Sciatic nerve (tissue), 2 donors: Measurements from ENCODE around the gene KLHL29. TPM values are rescaled to one million over a fixed set of nuclear protein-coding genes. Genes with fewer than 3 reads are reported as not detected.
"Not testable (repeated sequence)": the region's sequence is repeated elsewhere in the genome, so short reads cannot be mapped to it uniquely, and the experiment has no call there.

Experiments
- ATAC-seq: fragments of 200-7000 bp; cut with Tn5 transposase; one replicate; pipeline ENCODE4 v1.9.1; 2020; ENCODE audit warnings: mild to moderate bottlenecking, moderate library complexity
- DNase-seq: peaks from one replicate; pipeline ENCODE4 v3.0.0-alpha.2; 2020; ENCODE audit warnings: low spot score
- intact Hi-C: fragments of 100-400 bp; cut with DNase I; formaldehyde crosslinking; loops from one replicate; pipeline ENCODE4 v1.14.2; 2022
- total RNA-seq: library from RNA; stranded (reverse); fragmentation: NEBNext Ultra II Directional; extraction: Animal tissue kit (Norgen Biotek cat#: 25700); gene quantifications from one replicate; pipeline ENCODE4 v1.2.1, GENCODE V29; 2021
- donor health status: DM: no; HTN: no; CAD: no.
- donor health status: DM: no; HTN: no; CAD: no.

The KLHL29 gene
- total RNA-seq, 1 donor from 2014 or later: 31.7 TPM

- intact Hi-C loops: no loop called here
- DNase-seq: no peak
Measured at GRCh38 chr2:23388756-23389514, 4.0 kb downstream of the KLHL29 start.

GRCh38 chr2:23390152-23390551 lies 5.2 kb downstream of the KLHL29 start:
- DNase-seq (no peak), ATAC-seq (no peak)
- intact Hi-C loops: no loop called here

More at GRCh38 chr2:23388756-23389514, 4.0 kb downstream of the KLHL29 start:
- no peak for ATAC-seq

- intact Hi-C loops, DNase-seq, ATAC-seq: not testable (repeated sequence)
Measured at GRCh38 chr2:23391237-23391736, 6.3 kb downstream of the KLHL29 start.

GRCh38 chr2:23393722-23394121 lies 8.7 kb downstream of the KLHL29 start:
- intact Hi-C loops: no loop called here
- DNase-seq: no peak
- peak; percentile 73 for ATAC-seq

- intact Hi-C loops: no loop called here
- DNase-seq (no peak), ATAC-seq (no peak)
Measured at GRCh38 chr2:23394700-23395099, 9.7 kb downstream of the KLHL29 start.

- DNase-seq (no peak), ATAC-seq (peak; percentile 34)
- intact Hi-C loops: no loop called here
Measured at GRCh38 chr2:23397478-23397877, 12.5 kb downstream of the KLHL29 start.

GRCh38 chr2:23399674-23400261 lies 14.8 kb downstream of the KLHL29 start:
- no peak for ATAC-seq
- intact Hi-C loops: no loop called here
- no peak for DNase-seq

- ATAC-seq (no peak), DNase-seq (no peak)
- intact Hi-C loops: no loop called here
Measured at GRCh38 chr2:23400703-23401102, 15.7 kb downstream of the KLHL29 start.

- ATAC-seq: no peak
- intact Hi-C loops: no loop called here
- no peak for DNase-seq
Measured at GRCh38 chr2:23401427-23402204, 16.6 kb downstream of the KLHL29 start.

GRCh38 chr2:23402205-23402740 lies 17.3 kb downstream of the KLHL29 start:
- DNase-seq: no peak
- ATAC-seq: no peak
- intact Hi-C loops: no loop called here

- DNase-seq: no peak
- intact Hi-C loops: no loop called here
- ATAC-seq: peak; percentile 88
Measured at GRCh38 chr2:23404426-23404825, 19.4 kb downstream of the KLHL29 start.

- ATAC-seq: no peak
- intact Hi-C loops: no loop called here
- DNase-seq: no peak
Measured at GRCh38 chr2:23409248-23409647, 24.3 kb downstream of the KLHL29 start.

- no peak for ATAC-seq
- intact Hi-C loops: no loop called here
- DNase-seq: no peak
Measured at GRCh38 chr2:23410596-23410995, 25.6 kb downstream of the KLHL29 start.

GRCh38 chr2:23411752-23412431 lies 26.9 kb downstream of the KLHL29 start:
- intact Hi-C loops: no loop called here
- DNase-seq: no peak
- ATAC-seq: peak; percentile 81

- ATAC-seq (no peak), DNase-seq (no peak)
- intact Hi-C loops: no loop called here
Measured at GRCh38 chr2:23412556-23413155, 27.7 kb downstream of the KLHL29 start.

GRCh38 chr2:23413641-23414040 lies 28.7 kb downstream of the KLHL29 start:
- intact Hi-C loops: no loop called here
- DNase-seq (no peak), ATAC-seq (no peak)

- DNase-seq (no peak), ATAC-seq (no peak)
- intact Hi-C loops: no loop called here
Measured at GRCh38 chr2:23414106-23414505, 29.1 kb downstream of the KLHL29 start.

GRCh38 chr2:23414871-23415270 lies 29.9 kb downstream of the KLHL29 start:
- DNase-seq: no peak
- intact Hi-C loops: no loop called here
- ATAC-seq: no peak

- no peak for DNase-seq
- intact Hi-C loops: no loop called here
- no peak for ATAC-seq
Measured at GRCh38 chr2:23417310-23417709, 32.3 kb downstream of the KLHL29 start.
